ENCODE measurements around the gene DOCK10.

GRCh38 chr2:224802407-224802806 lies 239.9 kb downstream of the DOCK10 start:
- TF ChIP-seq CTCF (conservative IDR thresholded peaks at IDR 0.05; ENCODE audit: low read length) (no peak), EZH2phosphoT487 (IDR thresholded peaks at IDR 0.05; ENCODE audit: borderline replicate concordance, low read depth, low read length) (no peak)
